H1 (cell line): ENCODE measurements around the gene TTPAL. TPM values are rescaled to one million over a fixed set of nuclear protein-coding genes. Genes with fewer than 3 reads are reported as not detected.

Experiments used
- CTCF ChIA-PET: fragments of 300-600 bp; sonication (Branson Sonifier 250); formaldehyde crosslinking; loops from one replicate; lab custom pipeline; 2021; ENCODE audit not compliant: partially characterized antibody; lab: Charles Lee
- POLR2A ChIA-PET: fragments of 300-600 bp; sonication (Branson Sonifier 250); formaldehyde crosslinking; loops from one replicate; lab custom pipeline; 2021; ENCODE audit warnings: inconsistent platforms; ENCODE audit not compliant: partially characterized antibody; lab: Charles Lee
- DNase-seq, 2 experiments: peaks; one replicate each; pipeline versions ENCODE4 v3.0.0 to v3.0.0-alpha.2; 2010 to 2022; ENCODE audit warnings: low spot score in 2 of 2, low read depth in 1 of 2, mixed read lengths in 1 of 2
- FAIRE-seq: peaks from 2 replicates; lab custom pipeline; 2011; peaks lifted over from hg19 to GRCh38; lab: Jason Lieb, UNC
- H2AFZ ChIP-seq: 2 replicates; pipeline ENCODE4 v1.8.1; 2012; ENCODE audit warnings: low read length, inconsistent platforms
- H2AK5ac ChIP-seq: 2 replicates; pipeline ENCODE4 v1.6.1; 2013; ENCODE audit warnings: low read depth, low read length
- H2BK120ac ChIP-seq: replicated peaks from 2 replicates; pipeline ENCODE3; 2013; ENCODE audit warnings: low read depth, low read length, inconsistent platforms
- H2BK12ac ChIP-seq: 2 replicates; pipeline ENCODE4 v1.6.1; 2013; ENCODE audit warnings: low read depth, low read length
- H2BK15ac ChIP-seq: 2 replicates; pipeline ENCODE4 v1.6.1; 2013; ENCODE audit warnings: low read length
- H2BK20ac ChIP-seq: 2 replicates; pipeline ENCODE4 v1.6.1; 2013; ENCODE audit warnings: low read length
- H2BK5ac ChIP-seq: 2 replicates; pipeline ENCODE4 v1.6.1; 2013; ENCODE audit warnings: low read depth, low read length
- H3K14ac ChIP-seq: 2 replicates; pipeline ENCODE4 v1.6.1; 2013; ENCODE audit warnings: inconsistent platforms; ENCODE audit not compliant: insufficient read length
- H3K18ac ChIP-seq: 2 replicates; pipeline ENCODE4 v1.6.1; 2013; ENCODE audit warnings: low read length; ENCODE audit errors: extremely low read depth
- H3K23ac ChIP-seq: 2 replicates; pipeline ENCODE4 v1.6.1; 2013; ENCODE audit warnings: inconsistent platforms; ENCODE audit not compliant: insufficient read length
- H3K23me2 ChIP-seq: 2 replicates; pipeline ENCODE4 v1.6.1; 2013; ENCODE audit warnings: low read depth, low read length
- H3K27ac ChIP-seq: 2 replicates; pipeline ENCODE4 v1.6.1; 2011; ENCODE audit warnings: low read depth, low read length, inconsistent platforms
- H3K27me3 ChIP-seq, 4 experiments: replicated peaks in 1 of 4; 1 replicate in 1 of 4; 2 replicates in 3 of 4; pipeline versions ENCODE4 v1.6.1 to v1.8.1; 2011 to 2013; ENCODE audit warnings: low read length in 3 of 4, mild to moderate bottlenecking in 3 of 4, inconsistent platforms in 2 of 4, mixed read lengths in 2 of 4, moderate library complexity in 1 of 4; ENCODE audit not compliant: control insufficient read depth in 3 of 4, insufficient read depth in 3 of 4; ENCODE audit errors: extremely low read depth in 1 of 4
- H3K36me3 ChIP-seq, 4 experiments: 2 replicates each; pipeline versions ENCODE4 v1.6.1 to v1.8.1; 2011 to 2013; ENCODE audit warnings: mild to moderate bottlenecking in 4 of 4, low read length in 3 of 4, moderate library complexity in 2 of 4, control low read depth in 1 of 4, inconsistent platforms in 1 of 4; ENCODE audit not compliant: insufficient read depth in 4 of 4, control insufficient read depth in 2 of 4
- H3K4ac ChIP-seq: replicated peaks from 2 replicates; pipeline ENCODE3; 2013; ENCODE audit warnings: low read length, low read depth, mixed read lengths, inconsistent platforms; ENCODE audit not compliant: insufficient read length
- H3K4me1 ChIP-seq, 4 experiments: replicated peaks in 1 of 4; 1 replicate in 1 of 4; 2 replicates in 3 of 4; pipeline versions ENCODE4 v1.6.1 to v1.8.1; 2011 to 2013; ENCODE audit warnings: low read length in 3 of 4, inconsistent platforms in 2 of 4, mixed read lengths in 1 of 4; ENCODE audit not compliant: insufficient read depth in 4 of 4, control insufficient read depth in 3 of 4
- H3K4me2 ChIP-seq, 2 experiments: 2 replicates each; pipeline versions ENCODE4 v1.6.1 to v1.8.1; 2011 to 2013; ENCODE audit warnings: low read depth in 2 of 2, low read length in 2 of 2, control low read depth in 1 of 2, inconsistent platforms in 1 of 2, mild to moderate bottlenecking in 1 of 2; ENCODE audit not compliant: insufficient read depth in 1 of 2
- H3K4me3 ChIP-seq, 4 experiments: fragments of 200-600, 300-600 bp in 1 of 4; sonication (generic), shearing (Covaris generic), sonication (Bioruptor Twin) in 1 of 4; 2 replicates each; pipeline versions ENCODE4 v1.5.1 to v1.8.1; 2011 to 2016; ENCODE audit warnings: low read length in 4 of 4, low read depth in 3 of 4, control low read depth in 2 of 4, inconsistent platforms in 2 of 4, mild to moderate bottlenecking in 2 of 4, mixed read lengths in 1 of 4, moderate library complexity in 1 of 4; ENCODE audit not compliant: insufficient read depth in 2 of 4; ENCODE audit errors: extremely low read depth in 1 of 4
- H3K56ac ChIP-seq: replicated peaks from 2 replicates; pipeline ENCODE3; 2013; ENCODE audit warnings: low read depth, mild to moderate bottlenecking, mixed read lengths, low read length, inconsistent platforms; ENCODE audit not compliant: insufficient read length
- H3K79me1 ChIP-seq: 2 replicates; pipeline ENCODE4 v1.6.1; 2013; ENCODE audit warnings: low read depth, low read length, control low read depth
- H3K79me2 ChIP-seq, 2 experiments: 2 replicates each; pipeline versions ENCODE4 v1.6.1 to v1.8.1; 2012 to 2013; ENCODE audit warnings: low read length in 2 of 2, mild to moderate bottlenecking in 2 of 2, inconsistent platforms in 1 of 2; ENCODE audit not compliant: insufficient read depth in 2 of 2, control insufficient read depth in 1 of 2
- H3K9ac ChIP-seq, 4 experiments: replicated peaks in 1 of 4; 1 replicate in 1 of 4; 2 replicates in 3 of 4; pipeline versions ENCODE4 v1.6.1 to v1.8.1; 2011 to 2013; ENCODE audit warnings: low read depth in 3 of 4, low read length in 3 of 4, control low read depth in 2 of 4, mild to moderate bottlenecking in 2 of 4, moderate library complexity in 2 of 4, inconsistent platforms in 1 of 4; ENCODE audit errors: extremely low read depth in 1 of 4
- H3K9me3 ChIP-seq, 2 experiments: 2 replicates each; pipeline versions ENCODE4 v1.6.1 to v1.8.1; 2012 to 2013; ENCODE audit warnings: mild to moderate bottlenecking in 2 of 2, moderate library complexity in 2 of 2, control low read depth in 1 of 2, inconsistent platforms in 1 of 2, low read depth in 1 of 2, low read length in 1 of 2, mixed read lengths in 1 of 2; ENCODE audit not compliant: insufficient read depth in 2 of 2
- H4K20me1 ChIP-seq, 2 experiments: replicated peaks in 1 of 2; 2 replicates each; pipeline versions ENCODE3 to v1.8.1; 2011 to 2013; ENCODE audit warnings: inconsistent platforms in 2 of 2, low read length in 2 of 2, mild to moderate bottlenecking in 1 of 2; ENCODE audit not compliant: insufficient read depth in 2 of 2, control insufficient read depth in 1 of 2
- H4K5ac ChIP-seq: 2 replicates; pipeline ENCODE4 v1.6.1; 2013; ENCODE audit warnings: low read length, low read depth, mixed read lengths, inconsistent platforms; ENCODE audit not compliant: insufficient read length
- H4K8ac ChIP-seq: 2 replicates; pipeline ENCODE4 v1.8.0; 2013; ENCODE audit warnings: mild to moderate bottlenecking, moderate library complexity, low read length, inconsistent platforms; ENCODE audit not compliant: insufficient read depth; ENCODE audit errors: extremely low read depth
- H4K91ac ChIP-seq: replicated peaks from 2 replicates; pipeline ENCODE3; 2013; ENCODE audit warnings: low read length, mixed read lengths, inconsistent platforms; ENCODE audit not compliant: insufficient read length
- BRCA1 ChIP-seq: IDR thresholded peaks from 2 replicates; pipeline ENCODE4 v1.6.1; 2012; ENCODE audit warnings: low read depth, low read length, improper control_type of control experiment
- CHD1 ChIP-seq: IDR thresholded peaks from 2 replicates; pipeline ENCODE4 v1.6.1; 2012; ENCODE audit warnings: low read depth, low read length, improper control_type of control experiment
- HDAC2 ChIP-seq, 2 experiments: fragments of 300-600 bp in 1 of 2; sonication (generic) in 1 of 2; IDR thresholded peaks; 2 replicates each; pipeline ENCODE4 v1.6.1; 2011 to 2012; ENCODE audit warnings: low read depth in 2 of 2, low read length in 2 of 2, mild to moderate bottlenecking in 2 of 2, moderate library complexity in 2 of 2, borderline replicate concordance in 1 of 2, inconsistent platforms in 1 of 2
- MAFK ChIP-seq: IDR thresholded peaks from 2 replicates; pipeline ENCODE4 v1.6.1; 2012; ENCODE audit warnings: low read depth, mild to moderate bottlenecking, improper control_type of control experiment, low read length
- NRF1 ChIP-seq: IDR thresholded peaks from 2 replicates; pipeline ENCODE4 v1.6.1; 2011; ENCODE audit warnings: mild to moderate bottlenecking, low read depth, low read length, improper control_type of control experiment
- PHF8 ChIP-seq: fragments of 200-600 bp; sonication (generic); conservative IDR thresholded peaks from 2 replicates; pipeline ENCODE4 v1.7.1; 2012; ENCODE audit warnings: low read depth, mild to moderate bottlenecking, inconsistent platforms, low read length, moderate library complexity
- SIX5 ChIP-seq: IDR thresholded peaks from 2 replicates; pipeline ENCODE4 v1.6.1; 2011; ENCODE audit warnings: mild to moderate bottlenecking, low read depth, low read length
- SP2 ChIP-seq: IDR thresholded peaks from 2 replicates; pipeline ENCODE4 v1.6.1; 2012; ENCODE audit warnings: mild to moderate bottlenecking, low read length, inconsistent platforms
- TBP ChIP-seq: IDR thresholded peaks from 2 replicates; pipeline ENCODE4 v1.6.1; 2011; ENCODE audit warnings: low read depth, low read length, improper control_type of control experiment
- TEAD4 ChIP-seq: IDR thresholded peaks from 2 replicates; pipeline ENCODE4 v1.6.1; 2012; ENCODE audit warnings: low read depth, low read length, inconsistent platforms, mixed read lengths
- WGBS, 2 experiments: shearing (Covaris generic) in 1 of 2; methylation state at CpG; one replicate each; pipeline versions ENCODE4 v1.1.6 to v1.1.7; 2013 to 2015; ENCODE audit warnings: low lambda C conversion rate in 2 of 2, mixed read lengths in 2 of 2, inconsistent platforms in 1 of 2, low coverage in 1 of 2, missing lambda C conversion rate in 1 of 2; ENCODE audit not compliant: insufficient replicate concordance in 2 of 2, insufficient coverage in 1 of 2, insufficient read length in 1 of 2; ENCODE audit errors: extremely low coverage in 1 of 2, missing lambda C conversion rate in 1 of 2; 5-methylcytosine and 5-hydroxymethylcytosine counted together
- polyA plus RNA-seq, 7 experiments: library from polyadenylated mRNA; depleted of rRNA in 3 of 7; stranded (reverse) in 5 of 7; unstranded in 2 of 7; fragments of >200 nt in 5 of 7; fragments of 200-250 nt in 2 of 7; gene quantifications; 1 replicate in 5 of 7; 2 replicates in 1 of 7; 4 replicates in 1 of 7; pipeline versions ENCODE4 v1.2.1 to v1.2.3, GENCODE V29; 2011 to 2013; ENCODE audit warnings: missing spikeins in 2 of 7, mixed read lengths in 2 of 7
- total RNA-seq: library from RNA; stranded (reverse); fragmentation: NEBNext Ultra II Directional; extraction: Animal tissue kit (Norgen Biotek cat#: 25700); gene quantifications from 2 replicates; pipeline ENCODE4 v1.2.1, GENCODE V29; 2021

Gene TTPAL
- total and polyA plus RNA-seq, 2 of the 8 experiments (the other 6 are each of a cell fraction or from before 2014, with no cell fraction given), result 2.8 to 14.0 TPM

GRCh38 chr20:44537993-44538392 lies 62.3 kb downstream of the TTPAL start:
- Histone ChIP-seq H4K20me1 (peaks cover 0 to 1% of the 10 kb centered on the region in 2 experiments), H2BK12ac (no peak overlapping the region), H2BK20ac (no peak overlapping the region), H3K79me1 (no peaks in the 10 kb centered on the region), H3K27ac (no peak overlapping the region), H3K4me2 (no peak overlapping the region), H3K4me1 (no peaks in the 10 kb centered on the region), H3K27me3 (no peaks in the 10 kb centered on the region), H3K18ac (no peak overlapping the region), H4K91ac (no peak overlapping the region), H2BK120ac (no peak overlapping the region), H2AK5ac (no peak overlapping the region), H3K4ac (no peak overlapping the region), H4K5ac (no peak overlapping the region), H4K8ac (no peak overlapping the region), H3K79me2 (0 out of 4 replicates have a peak, but pooled peaks cover 0 to 3% of the 10 kb centered on the region in 2 experiments), H2AFZ (no peak overlapping the region), H3K14ac (no peak overlapping the region), H3K9ac (no peak overlapping the region), H3K56ac (no peak overlapping the region), H2BK5ac (no peak overlapping the region), H3K23me2 (no peaks in the 10 kb centered on the region), H3K4me3 (no peak overlapping the region), H3K23ac (no peak overlapping the region), H3K9me3 (no peaks in the 10 kb centered on the region), H3K36me3 (no peaks in the 10 kb centered on the region), H2BK15ac (no peak overlapping the region)
- DNase-seq (no peak), FAIRE-seq (no peak)
- CTCF ChIA-PET, result interaction anchor here (0.5 to 1.8 kb wide), 3 partner anchors 11 to 238 kb away, joined by 3 to 5 read pairs (median 4); no protein-coding TSS in a partner anchor
- no peak for TF ChIP-seq BRCA1
- TF ChIP-seq HDAC2 (IDR thresholded peaks at IDR 0.05; ENCODE audit: borderline replicate concordance in 1 of 2, low read depth in 2 of 2, low read length in 2 of 2), result no peak
- TF ChIP-seq SP2, result no peak
- TF ChIP-seq TBP, result no peak
- TF ChIP-seq SIX5, result no peak
- no peak for TF ChIP-seq CHD1
- TF ChIP-seq PHF8, result no peak
- no peak for TF ChIP-seq NRF1
- TF ChIP-seq MAFK, result no peak
- no peak for TF ChIP-seq TEAD4
- 80% methylated on average over 1 of the region's 1 CpG; no CpG with 5 or more reads in 1 of the 2 experiments for WGBS, 2 experiments
- POLR2A ChIA-PET, result no interaction called here
